Raji (cell line): Measurements from ENCODE around the gene CPB1.

Experiments
- POLR2A ChIP-seq: IDR thresholded peaks from 2 replicates; pipeline ENCODE4 v1.6.1; 2011; ENCODE audit warnings: low read depth, low read length, control low read depth; ENCODE audit not compliant: insufficient read depth

The CPB1 gene

GRCh38 chr3:148901987-148902791 is 74.6 kb downstream of the CPB1 start:
- TF ChIP-seq POLR2A = no peak

- no peak for TF ChIP-seq POLR2A
Observed at GRCh38 chr3:148903022-148903442, 75.4 kb downstream of the CPB1 start.

GRCh38 chr3:148903941-148904340 is 76.3 kb downstream of the CPB1 start:
- TF ChIP-seq POLR2A = no peak

- no peak for TF ChIP-seq POLR2A
Observed at GRCh38 chr3:148906667-148907066, 79.1 kb downstream of the CPB1 start.
